Measurements from ENCODE around the gene ROPN1B.
"Not testable (repeated sequence)": the region's sequence is repeated elsewhere in the genome, so short reads cannot be mapped to it uniquely, and the experiment has no call there.

DNA sequence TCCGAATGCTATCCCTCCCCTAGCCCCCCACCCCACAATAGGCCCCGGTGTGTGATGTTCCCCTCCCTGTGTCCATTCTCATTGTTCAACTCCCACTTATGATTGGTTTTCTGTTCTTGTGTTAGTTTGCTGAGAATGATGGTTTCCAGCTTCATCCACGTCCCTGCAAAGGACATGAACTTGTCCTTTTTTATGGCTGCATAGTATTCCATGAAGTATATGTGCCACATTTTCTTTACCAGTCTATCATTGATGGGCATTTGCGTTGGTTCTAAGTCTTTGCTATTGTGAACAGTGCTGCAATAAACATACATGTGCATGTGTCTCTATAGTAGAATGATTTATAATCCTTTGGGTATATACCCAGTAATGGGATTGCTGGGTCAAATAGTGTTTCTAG, 12.0 kb upstream of the ROPN1B start:
- TF ChIP-seq, protein P1, sequence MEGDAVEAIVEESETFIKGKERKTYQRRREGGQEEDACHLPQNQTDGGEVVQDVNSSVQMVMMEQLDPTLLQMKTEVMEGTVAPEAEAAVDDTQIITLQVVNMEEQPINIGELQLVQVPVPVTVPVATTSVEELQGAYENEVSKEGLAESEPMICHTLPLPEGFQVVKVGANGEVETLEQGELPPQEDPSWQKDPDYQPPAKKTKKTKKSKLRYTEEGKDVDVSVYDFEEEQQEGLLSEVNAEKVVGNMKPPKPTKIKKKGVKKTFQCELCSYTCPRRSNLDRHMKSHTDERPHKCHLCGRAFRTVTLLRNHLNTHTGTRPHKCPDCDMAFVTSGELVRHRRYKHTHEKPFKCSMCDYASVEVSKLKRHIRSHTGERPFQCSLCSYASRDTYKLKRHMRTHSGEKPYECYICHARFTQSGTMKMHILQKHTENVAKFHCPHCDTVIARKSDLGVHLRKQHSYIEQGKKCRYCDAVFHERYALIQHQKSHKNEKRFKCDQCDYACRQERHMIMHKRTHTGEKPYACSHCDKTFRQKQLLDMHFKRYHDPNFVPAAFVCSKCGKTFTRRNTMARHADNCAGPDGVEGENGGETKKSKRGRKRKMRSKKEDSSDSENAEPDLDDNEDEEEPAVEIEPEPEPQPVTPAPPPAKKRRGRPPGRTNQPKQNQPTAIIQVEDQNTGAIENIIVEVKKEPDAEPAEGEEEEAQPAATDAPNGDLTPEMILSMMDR (IDR thresholded peaks at IDR 0.05) = not testable (repeated sequence)
- TF ChIP-seq POLR2A, POLR2AphosphoS5 (IDR thresholded peaks at IDR 0.05): not testable (repeated sequence)
